GM18520 (cell line): ENCODE data around the gene RAB14.
"Not testable (repeated sequence)": the region's sequence is repeated elsewhere in the genome, so short reads cannot be mapped to it uniquely, and the experiment has no call there.

Experiments used
- ATAC-seq: cut with Tn5 transposase; IDR thresholded peaks from one replicate; pipeline ENCODE4 v1.9.1; 2021; ENCODE audit not compliant: unreplicated experiment

The RAB14 gene

DNA sequence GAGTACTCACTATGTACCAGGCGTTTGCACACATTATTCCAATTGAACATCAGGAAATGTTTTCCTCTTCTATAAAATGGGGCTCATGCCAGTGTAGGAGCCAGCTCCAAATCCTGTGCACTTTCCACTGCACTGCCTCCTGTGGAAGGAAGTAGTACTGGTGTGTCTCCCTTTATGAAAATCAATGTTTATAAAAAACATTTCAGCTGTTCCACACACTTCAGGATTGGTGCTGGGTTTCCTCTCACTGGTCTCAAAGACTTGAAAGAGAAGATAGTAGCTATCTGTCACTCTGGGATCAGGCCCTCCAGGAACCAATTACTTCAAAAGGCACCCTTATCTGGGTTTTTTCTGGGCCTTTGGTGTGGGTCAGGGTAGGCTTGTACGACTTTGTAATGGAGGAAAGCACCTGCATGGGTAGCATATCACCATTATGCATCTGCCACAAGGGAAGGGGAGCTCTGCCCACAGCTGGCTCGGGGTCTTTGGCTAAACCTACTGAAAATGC, 32.5 kb downstream of the RAB14 start:
- ATAC-seq, result no peak

DNA sequence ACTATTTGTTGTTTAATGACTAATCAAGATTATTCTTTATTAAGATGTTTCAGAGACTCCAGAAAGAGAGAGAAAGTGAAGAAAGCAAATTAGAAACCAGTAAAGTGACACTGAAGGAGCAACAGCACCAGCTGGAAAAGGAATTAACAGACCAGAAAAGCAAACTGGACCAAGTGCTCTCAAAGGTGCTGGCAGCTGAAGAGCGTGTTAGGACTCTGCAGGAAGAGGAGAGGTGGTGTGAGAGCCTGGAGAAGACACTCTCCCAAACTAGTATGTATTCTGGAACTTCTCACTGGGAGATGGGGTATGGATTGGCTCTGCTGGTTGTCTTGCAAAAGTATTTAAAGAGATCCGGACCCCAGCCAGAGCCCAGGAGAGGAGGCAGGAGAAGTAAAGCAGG, 33.6 kb downstream of the RAB14 start:
- no peak for ATAC-seq

DNA sequence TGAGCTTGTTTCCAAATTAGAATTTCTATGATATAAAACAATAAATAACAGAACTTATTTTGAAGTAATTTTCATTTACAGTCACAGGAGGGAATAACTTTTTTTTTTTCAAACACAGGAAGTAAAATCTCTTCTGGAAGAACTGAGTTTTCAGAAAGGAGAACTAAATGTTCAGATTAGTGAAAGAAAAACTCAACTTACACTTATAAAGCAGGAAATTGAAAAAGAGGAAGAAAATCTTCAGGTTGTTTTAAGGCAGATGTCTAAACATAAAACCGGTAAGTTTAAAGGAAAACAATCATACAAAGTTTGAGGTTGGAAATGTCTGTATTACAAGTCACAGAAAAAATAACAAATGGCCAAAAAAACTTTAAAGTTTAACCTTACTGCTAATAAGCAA, 41.6 kb downstream of the RAB14 start:
- ATAC-seq, result no peak

DNA sequence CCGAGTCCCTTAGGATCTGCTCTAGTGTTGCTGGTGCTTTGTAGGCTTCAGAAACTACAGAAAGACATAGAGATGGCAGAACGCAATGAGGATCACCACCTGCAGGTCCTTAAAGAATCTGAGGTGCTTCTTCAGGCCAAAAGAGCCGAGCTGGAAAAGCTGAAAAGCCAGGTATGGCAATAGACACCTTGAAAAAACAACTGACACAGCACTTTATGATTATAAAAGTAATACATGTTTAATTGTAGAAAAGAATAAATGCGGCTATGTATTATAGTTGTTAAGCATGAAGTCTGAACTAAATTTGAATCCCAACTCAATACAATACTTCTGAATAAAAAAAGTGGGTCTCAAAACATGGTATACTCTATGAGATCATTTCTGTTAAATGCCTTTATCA, 43.7 kb downstream of the RAB14 start:
- ATAC-seq, result no peak

DNA sequence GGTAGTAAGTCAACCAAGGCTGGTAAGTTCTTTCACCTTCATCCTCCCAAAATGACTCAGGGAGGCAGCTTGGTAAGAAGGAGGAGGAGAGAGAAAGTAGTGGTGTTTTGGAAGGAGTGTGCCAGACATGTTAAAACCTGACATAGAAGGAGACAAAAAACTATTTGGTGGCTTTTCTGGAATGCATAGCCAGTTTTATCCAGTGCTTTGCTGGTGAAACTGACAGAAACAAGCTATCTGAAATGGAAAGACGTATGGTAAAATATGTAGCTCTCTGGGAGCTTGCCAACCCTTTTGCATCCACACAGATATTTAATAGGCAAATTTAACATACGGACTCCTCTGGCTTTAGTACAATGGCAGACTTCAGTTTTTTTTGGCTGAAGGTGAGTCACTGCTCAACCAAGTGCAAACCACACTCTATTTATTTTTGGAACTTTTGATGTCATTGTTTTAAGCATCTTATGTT, 45.4 kb downstream of the RAB14 start:
- ATAC-seq, result peak; percentile 77

DNA sequence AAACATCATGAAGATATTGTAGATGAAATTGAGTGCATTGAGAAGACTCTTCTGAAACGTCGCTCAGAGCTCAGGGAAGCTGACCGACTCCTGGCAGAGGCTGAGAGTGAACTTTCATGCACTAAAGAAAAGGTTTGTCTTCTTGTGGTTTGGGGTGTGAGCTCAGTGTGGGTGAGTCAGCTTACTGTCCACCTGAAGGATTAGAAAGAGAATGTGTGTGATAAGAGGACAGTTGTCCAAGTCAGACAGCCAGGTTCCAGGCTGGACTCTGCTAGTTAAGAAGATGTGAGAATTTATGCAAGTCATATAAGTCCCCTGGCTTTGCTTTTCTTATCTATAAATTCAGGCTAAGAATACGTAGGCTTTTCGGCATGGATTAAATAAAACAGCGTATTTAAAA, 46.9 kb downstream of the RAB14 start:
- ATAC-seq, result no peak

DNA sequence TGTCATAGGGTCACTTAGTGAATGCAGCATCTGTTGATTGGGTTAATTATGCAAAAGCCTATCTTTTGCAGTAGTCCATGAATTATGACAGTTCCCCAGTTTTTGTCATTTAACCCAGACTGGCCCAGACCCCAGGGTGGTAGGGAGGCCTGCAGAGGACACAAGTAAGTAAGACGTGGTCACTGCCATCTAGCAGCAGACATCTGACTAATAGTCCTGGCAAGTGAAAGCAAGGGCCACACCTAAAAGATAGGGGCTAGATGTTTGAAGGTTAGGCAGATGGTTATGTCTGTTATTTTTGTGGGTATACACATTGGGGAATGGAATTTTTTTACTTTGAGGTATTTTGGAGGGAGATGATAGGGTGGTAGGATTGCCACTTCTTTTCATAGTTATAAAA, 48.0 kb downstream of the RAB14 start:
- ATAC-seq, result no peak

DNA sequence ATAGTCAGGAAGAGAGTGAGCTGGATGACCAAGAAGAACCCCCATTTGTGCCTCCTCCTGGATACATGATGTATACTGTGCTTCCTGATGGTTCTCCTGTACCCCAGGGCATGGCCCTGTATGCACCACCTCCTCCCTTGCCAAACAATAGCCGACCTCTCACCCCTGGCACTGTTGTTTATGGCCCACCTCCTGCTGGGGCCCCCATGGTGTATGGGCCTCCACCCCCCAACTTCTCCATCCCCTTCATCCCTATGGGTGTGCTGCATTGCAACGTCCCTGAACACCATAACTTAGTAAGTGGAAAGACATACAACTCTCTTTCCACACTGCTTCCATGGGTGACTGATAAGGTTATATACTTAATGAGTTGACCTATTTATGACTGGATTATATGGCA, 51.5 kb downstream of the RAB14 start:
- ATAC-seq, result no peak

DNA sequence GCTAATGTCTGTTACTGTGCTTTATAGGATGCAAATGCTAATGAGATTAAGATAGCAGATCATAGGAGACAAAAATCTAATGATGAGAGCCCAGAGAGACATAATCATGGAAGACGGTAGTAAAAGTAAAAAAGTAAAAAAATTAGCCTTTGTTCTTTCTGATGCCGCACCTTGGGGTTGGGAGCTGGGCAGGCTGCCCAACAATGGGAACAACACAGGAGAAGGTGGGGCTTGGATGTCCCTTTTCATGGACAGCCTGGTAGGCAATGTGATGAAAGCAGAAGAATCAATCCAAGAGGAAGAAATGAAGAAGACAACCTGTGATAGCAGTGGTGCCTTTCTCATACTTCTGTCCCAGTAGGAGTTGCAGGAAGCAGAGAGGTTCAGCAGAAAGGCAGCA, 57.2 kb downstream of the RAB14 start:
- no peak for ATAC-seq

DNA sequence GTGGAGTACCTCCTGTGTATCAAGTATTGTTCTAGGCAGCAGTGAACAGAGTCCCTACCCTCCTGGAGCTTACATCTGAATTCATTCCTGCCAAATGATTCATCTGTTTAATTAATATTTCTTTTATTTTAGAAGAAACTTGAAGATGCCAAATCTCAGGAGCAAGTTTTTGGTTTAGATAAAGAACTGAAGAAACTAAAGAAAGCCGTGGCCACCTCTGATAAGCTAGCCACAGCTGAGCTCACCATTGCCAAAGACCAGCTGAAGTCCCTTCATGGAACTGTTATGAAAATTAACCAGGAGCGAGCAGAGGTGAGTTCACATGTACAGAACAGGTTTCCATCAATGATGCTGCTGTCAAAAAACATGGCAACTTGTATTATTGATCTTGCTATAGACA, 57.9 kb downstream of the RAB14 start:
- ATAC-seq, result no peak

DNA sequence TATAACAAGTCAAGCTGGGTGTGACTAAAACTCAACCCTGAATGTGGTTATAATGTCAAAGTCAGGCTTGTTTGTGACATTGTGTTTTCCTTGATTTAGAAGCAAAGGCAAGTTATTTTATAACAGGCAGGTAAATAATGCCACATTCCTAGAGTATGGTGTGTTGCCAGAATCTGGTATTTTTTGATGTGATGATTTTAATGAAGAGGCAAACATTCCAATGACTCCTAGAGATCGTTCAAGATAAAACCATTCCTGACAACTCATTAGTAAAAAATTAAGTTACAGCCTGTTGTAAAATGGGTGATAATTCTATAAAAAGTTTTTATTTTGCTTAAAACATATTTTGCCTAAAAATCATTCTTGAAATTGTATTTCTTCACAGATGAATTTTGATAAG, 60.0 kb downstream of the RAB14 start:
- ATAC-seq, result no peak

DNA sequence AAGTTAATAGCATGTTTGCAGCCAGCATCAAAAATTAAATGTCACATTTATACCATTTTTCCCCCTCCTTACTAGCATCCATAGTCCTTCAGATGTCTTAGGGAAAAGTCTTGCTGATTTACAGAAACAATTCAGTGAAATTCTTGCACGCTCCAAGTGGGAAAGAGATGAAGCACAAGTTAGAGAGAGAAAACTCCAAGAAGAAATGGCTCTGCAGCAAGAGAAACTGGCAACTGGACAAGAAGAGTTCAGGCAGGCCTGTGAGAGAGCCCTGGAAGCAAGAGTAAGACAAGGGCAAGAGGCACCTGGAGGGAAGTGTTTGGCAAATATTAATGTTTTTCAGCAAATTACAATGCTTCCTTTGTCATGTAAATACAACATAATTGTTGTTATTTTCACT, 60.4 kb downstream of the RAB14 start:
- no peak for ATAC-seq

DNA sequence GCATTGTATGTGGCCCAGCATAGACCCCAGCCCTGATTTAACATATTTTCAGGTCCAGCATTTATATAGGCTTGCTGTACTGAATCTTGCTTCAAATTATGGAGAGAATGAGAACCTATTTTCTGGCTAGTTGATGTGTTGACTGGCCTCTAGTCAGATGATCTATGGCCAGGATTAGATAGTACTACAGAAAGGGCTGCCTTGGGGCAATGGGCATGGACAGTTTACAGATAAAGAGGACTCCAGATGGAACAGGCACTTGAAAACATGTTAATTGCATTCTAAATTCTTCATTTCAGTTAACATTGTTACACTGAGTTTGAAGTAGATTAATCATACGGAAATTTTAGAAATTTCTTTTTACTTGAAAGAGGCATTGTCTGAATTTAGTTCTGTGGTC, 61.5 kb downstream of the RAB14 start:
- no peak for ATAC-seq

DNA sequence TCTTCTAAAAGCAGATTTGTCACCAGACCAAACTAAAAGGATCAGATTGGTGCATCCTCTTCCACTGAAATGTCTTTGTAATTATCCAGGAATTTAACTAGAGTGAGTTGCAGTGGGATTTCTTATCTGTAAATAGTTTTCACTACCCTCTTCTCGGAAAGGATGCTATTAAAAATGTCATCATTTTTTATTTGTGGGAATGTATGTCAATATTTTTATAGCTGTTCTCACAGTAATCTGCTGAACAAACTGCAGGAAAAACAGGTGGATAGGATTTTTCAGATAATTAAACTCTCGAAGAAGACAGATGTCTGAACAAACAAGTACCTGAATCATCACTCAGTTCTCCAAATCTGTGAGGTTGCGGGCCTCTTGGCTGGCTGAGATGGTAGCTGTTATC, 62.7 kb downstream of the RAB14 start:
- no peak for ATAC-seq

DNA sequence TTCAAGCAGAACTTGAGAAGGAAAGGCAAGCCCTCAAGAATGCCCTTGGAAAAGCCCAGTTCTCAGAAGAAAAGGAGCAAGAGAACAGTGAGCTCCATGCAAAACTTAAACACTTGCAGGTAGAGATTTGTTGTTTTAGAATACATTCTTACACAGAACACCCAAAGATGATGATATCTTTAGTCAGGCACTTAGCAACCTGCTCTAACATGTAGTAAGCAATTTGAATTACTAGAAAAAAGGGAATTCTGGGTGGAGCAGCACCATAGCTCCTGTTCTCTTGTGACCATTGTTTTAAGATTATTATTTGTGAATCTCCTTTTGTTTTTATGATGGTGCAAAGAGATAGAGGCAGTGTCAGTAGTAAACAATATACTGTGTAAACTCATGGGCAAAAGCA, 63.1 kb downstream of the RAB14 start:
- ATAC-seq, result no peak

DNA sequence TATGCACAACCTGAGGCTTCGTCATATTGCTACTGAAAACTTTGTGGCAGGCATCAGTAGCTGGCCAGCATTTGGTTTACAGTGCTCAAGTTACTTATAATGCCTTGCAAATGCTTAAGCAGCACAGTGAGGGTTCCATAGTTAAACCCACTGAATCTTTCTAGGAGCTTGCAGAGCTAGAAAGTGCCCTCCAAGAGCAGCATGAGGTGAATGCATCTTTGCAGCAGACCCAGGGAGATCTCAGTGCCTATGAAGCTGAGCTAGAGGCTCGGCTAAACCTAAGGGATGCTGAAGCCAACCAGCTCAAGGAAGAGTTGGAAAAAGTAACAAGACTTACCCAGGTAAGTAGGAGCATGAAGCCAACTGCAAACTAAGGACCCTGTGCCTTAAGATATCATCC, 66.0 kb downstream of the RAB14 start:
- no peak for ATAC-seq

DNA sequence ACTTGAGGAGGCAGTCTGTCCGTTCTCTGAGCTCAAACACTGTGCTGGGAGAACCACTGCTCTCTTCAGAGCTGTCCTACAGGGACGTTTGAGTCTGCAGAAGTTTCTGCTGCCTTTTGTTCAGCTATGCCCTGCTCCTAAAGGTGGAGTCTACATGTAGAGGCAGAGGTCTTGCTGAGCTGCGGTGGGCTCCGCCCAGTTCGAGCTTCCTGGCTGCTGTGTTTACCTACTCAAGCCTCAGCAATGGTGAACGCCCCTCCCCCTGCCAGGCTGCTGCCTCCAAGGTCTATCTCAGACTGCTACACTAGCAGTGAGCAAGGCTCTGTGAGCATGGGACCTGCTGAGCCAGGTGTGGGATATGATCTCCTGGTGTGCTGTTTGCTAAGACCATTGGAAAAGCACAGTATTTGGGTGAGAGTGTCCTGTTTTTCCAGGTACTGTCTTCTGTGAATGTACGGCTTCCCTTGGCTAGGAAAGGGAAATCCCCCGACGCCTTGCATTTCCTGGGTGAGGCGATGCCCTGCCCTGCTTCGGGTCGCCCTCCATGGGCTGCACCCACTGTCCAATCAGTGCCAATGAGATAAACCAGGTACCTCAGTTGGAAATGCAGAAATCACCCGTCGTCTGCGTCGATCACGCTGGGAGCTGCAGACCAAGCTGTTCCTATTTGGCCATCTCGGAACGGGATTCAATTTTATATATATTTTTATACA, 68.4 kb downstream of the RAB14 start:
- no peak for ATAC-seq

DNA sequence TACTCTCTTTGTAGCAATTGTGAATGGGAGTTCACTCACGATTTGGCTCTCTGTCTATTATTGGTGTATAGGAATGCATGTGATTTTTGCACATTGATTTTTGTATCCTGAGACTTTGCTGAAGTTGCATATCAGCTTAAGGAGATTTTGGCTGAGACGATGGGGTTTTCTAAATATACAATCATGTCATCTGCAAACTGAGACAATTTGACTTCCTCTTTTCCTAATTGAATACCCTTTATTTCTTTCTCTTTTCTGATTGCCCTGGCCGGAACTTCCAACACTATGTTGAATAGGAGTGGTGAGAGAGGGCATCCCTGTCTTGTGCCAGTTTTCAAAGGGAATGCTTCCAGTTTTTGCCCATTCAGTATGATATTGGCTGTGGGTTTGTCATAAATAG, 72.3 kb downstream of the RAB14 start:
- not testable (repeated sequence) for ATAC-seq
